ENCODE measurements around the gene SDF2L1. TPM values are rescaled to one million over a fixed set of nuclear protein-coding genes. Genes with fewer than 3 reads are reported as not detected.
A peak's percentile ranks its signal among the peaks of the same experiment; 100 is the strongest.

The SDF2L1 gene
- total and polyA plus RNA-seq, 9 of the 15 experiments (the other 6 are each of a cell fraction or from before 2014, with no cell fraction given) = 15.1 to 989 (median 124) TPM

DNA sequence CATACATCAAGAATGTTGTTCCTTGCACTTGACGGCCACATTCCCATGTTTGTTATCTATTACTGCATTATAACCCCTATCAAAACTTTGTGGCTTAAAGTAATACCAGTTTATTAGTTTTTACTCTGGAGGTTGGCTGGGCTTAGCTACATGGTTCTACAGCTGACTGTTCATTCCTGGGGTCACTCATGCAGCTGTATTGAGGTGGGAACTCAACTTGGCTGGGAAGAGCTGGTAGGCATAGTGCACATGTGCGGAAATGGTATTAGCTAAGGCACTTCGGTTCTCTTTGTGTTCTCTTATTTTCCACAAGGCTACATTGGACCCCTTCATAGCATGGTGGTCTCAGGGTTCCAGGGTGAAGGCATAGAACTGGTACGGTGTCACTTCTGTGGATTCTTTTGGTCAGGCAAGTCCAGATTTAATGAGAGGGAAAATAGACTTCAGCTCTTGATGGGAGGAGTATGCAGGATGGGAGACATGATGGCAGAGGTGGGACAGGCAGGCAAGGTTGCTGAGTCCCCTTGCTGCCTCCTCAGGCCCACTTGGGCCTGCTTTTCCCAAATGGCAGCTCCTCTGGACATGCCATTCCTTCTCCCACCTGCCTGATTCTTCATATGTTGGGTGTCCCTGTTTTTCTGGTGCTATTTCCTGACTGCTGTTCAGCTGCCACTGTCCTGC is 28.4 kb upstream of the SDF2L1 start (continued):
- TF ChIP-seq CBX5 (IDR thresholded peaks at IDR 0.05; ENCODE audit: borderline replicate concordance, low read depth) (no peak), IRF2 (CRISPR knock-in tag; IDR thresholded peaks at IDR 0.05) (peak; percentile 64; the same call in 1 of the 2 replicates), TAL1 (IDR thresholded peaks at IDR 0.05) (no peak), NCOA2 (IDR thresholded peaks at IDR 0.05; ENCODE audit: partially characterized antibody in 2 of 2) (no peak), CBX8 (IDR thresholded peaks at IDR 0.05; ENCODE audit: borderline replicate concordance, extremely low read depth, low read depth, low read length, poor library complexity, severe bottlenecking) (no peak), TEAD4 (IDR thresholded peaks at IDR 0.05; ENCODE audit: low read length) (no peak), TEAD4 (CRISPR knock-in tag; IDR thresholded peaks at IDR 0.05; ENCODE audit: borderline replicate concordance) (peak; percentile 56; the same call in 1 of the 2 replicates), BRD9 (IDR thresholded peaks at IDR 0.05; ENCODE audit: low read depth, partially characterized antibody) (no peak), ZNF79 (CRISPR knock-in tag; IDR thresholded peaks at IDR 0.05; ENCODE audit: low read depth) (peak; percentile 29; the same call in 1 of the 2 replicates), DIDO1 (tag; IDR thresholded peaks at IDR 0.05; ENCODE audit: low read depth) (no peak), WHSC1 (IDR thresholded peaks at IDR 0.05; ENCODE audit: low read length) (peak; percentile 69), MAZ (CRISPR knock-in tag; conservative IDR thresholded peaks at IDR 0.05 in 1 of 2, IDR thresholded peaks at IDR 0.05 in 1 of 2) (no peak), ZEB2 (IDR thresholded peaks at IDR 0.05) (no peak), SRSF9 (IDR thresholded peaks at IDR 0.05; ENCODE audit: borderline replicate concordance, low read depth, low read length) (no peak), STAG1 (CRISPR knock-in tag; IDR thresholded peaks at IDR 0.05; ENCODE audit: borderline replicate concordance) (peak; percentile 64), SIX5 (IDR thresholded peaks at IDR 0.05; ENCODE audit: borderline replicate concordance in 1 of 2, insufficient read depth in 1 of 2, low read depth in 1 of 2, low read length in 2 of 2) (peak in 1 of 2 experiments; percentile 26; a peak in 1 of 4 replicates), ZNF431 (CRISPR knock-in tag; IDR thresholded peaks at IDR 0.05) (no peak)
- TF ChIP-seq, protein P1, sequence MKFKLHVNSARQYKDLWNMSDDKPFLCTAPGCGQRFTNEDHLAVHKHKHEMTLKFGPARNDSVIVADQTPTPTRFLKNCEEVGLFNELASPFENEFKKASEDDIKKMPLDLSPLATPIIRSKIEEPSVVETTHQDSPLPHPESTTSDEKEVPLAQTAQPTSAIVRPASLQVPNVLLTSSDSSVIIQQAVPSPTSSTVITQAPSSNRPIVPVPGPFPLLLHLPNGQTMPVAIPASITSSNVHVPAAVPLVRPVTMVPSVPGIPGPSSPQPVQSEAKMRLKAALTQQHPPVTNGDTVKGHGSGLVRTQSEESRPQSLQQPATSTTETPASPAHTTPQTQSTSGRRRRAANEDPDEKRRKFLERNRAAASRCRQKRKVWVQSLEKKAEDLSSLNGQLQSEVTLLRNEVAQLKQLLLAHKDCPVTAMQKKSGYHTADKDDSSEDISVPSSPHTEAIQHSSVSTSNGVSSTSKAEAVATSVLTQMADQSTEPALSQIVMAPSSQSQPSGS (CRISPR knock-in tag; IDR thresholded peaks at IDR 0.05) = 0 out of 2 replicates have a peak, but pooled peaks have one; percentile 15
- TF ChIP-seq, protein P2, sequence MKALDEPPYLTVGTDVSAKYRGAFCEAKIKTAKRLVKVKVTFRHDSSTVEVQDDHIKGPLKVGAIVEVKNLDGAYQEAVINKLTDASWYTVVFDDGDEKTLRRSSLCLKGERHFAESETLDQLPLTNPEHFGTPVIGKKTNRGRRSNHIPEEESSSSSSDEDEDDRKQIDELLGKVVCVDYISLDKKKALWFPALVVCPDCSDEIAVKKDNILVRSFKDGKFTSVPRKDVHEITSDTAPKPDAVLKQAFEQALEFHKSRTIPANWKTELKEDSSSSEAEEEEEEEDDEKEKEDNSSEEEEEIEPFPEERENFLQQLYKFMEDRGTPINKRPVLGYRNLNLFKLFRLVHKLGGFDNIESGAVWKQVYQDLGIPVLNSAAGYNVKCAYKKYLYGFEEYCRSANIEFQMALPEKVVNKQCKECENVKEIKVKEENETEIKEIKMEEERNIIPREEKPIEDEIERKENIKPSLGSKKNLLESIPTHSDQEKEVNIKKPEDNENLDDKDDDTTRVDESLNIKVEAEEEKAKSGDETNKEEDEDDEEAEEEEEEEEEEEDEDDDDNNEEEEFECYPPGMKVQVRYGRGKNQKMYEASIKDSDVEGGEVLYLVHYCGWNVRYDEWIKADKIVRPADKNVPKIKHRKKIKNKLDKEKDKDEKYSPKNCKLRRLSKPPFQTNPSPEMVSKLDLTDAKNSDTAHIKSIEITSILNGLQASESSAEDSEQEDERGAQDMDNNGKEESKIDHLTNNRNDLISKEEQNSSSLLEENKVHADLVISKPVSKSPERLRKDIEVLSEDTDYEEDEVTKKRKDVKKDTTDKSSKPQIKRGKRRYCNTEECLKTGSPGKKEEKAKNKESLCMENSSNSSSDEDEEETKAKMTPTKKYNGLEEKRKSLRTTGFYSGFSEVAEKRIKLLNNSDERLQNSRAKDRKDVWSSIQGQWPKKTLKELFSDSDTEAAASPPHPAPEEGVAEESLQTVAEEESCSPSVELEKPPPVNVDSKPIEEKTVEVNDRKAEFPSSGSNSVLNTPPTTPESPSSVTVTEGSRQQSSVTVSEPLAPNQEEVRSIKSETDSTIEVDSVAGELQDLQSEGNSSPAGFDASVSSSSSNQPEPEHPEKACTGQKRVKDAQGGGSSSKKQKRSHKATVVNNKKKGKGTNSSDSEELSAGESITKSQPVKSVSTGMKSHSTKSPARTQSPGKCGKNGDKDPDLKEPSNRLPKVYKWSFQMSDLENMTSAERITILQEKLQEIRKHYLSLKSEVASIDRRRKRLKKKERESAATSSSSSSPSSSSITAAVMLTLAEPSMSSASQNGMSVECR (CRISPR knock-in tag; IDR thresholded peaks at IDR 0.05) = 0 out of 2 replicates have a peak, but pooled peaks have one; percentile 35
- TF ChIP-seq, protein P3, sequence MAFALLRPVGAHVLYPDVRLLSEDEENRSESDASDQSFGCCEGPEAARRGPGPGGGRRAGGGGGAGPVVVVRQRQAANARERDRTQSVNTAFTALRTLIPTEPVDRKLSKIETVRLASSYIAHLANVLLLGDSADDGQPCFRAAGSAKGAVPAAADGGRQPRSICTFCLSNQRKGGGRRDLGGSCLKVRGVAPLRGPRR (CRISPR knock-in tag; IDR thresholded peaks at IDR 0.05) = peak; percentile 69; the same call in 1 of the 2 replicates
